AG10803 (cell line): Measurements from ENCODE around the gene RSRC1.

Experiments
- DNase-seq: peaks from one replicate; pipeline ENCODE4 v3.0.0; 2010; ENCODE audit warnings: low read depth
- H3K4me3 ChIP-seq: 2 replicates; pipeline ENCODE4 v1.5.1; 2011; ENCODE audit warnings: mild to moderate bottlenecking, low read length, control low read depth
- CTCF ChIP-seq: conservative IDR thresholded peaks from 2 replicates; pipeline ENCODE4 v1.5.1; 2011; ENCODE audit warnings: mild to moderate bottlenecking, low read length, control low read depth, inconsistent platforms

RSRC1 gene

GRCh38 chr3:158347966-158348365 lies 238.1 kb downstream of the RSRC1 start:
- no peak for TF ChIP-seq CTCF
- DNase-seq, result peak; percentile 33
- H3K4me3 ChIP-seq, result no peak overlapping the region

- no peak overlapping the region for H3K4me3 ChIP-seq
- DNase-seq, result no peak
- TF ChIP-seq CTCF, result no peak
These were observed 241.1 kb downstream of the RSRC1 start for GRCh38 chr3:158350971-158351370.

GRCh38 chr3:158352551-158352950 lies 242.7 kb downstream of the RSRC1 start:
- no peak overlapping the region for H3K4me3 ChIP-seq
- DNase-seq, result peak; percentile 38
- no peak for TF ChIP-seq CTCF

- H3K4me3 ChIP-seq, result no peak overlapping the region
- DNase-seq, result no peak
- TF ChIP-seq CTCF, result no peak
These were observed 244.8 kb downstream of the RSRC1 start for GRCh38 chr3:158354713-158355112.

GRCh38 chr3:158355623-158356588 lies 246.0 kb downstream of the RSRC1 start:
- TF ChIP-seq CTCF, result no peak
- no peak for DNase-seq

GRCh38 chr3:158359339-158359738 lies 249.4 kb downstream of the RSRC1 start:
- TF ChIP-seq CTCF, result no peak
- H3K4me3 ChIP-seq, result no peak overlapping the region
- no peak for DNase-seq

More at GRCh38 chr3:158355623-158356588, 246.0 kb downstream of the RSRC1 start:
- H3K4me3 ChIP-seq, result no peak overlapping the region
